Esophagus muscularis mucosa (tissue), 4 donors: ENCODE data around the gene HNRNPA1.
"Not testable (repeated sequence)": the region's sequence is repeated elsewhere in the genome, so short reads cannot be mapped to it uniquely, and the experiment has no call there.

Source experiments
- CTCF ChIP-seq, 3 experiments: fragments of 200-600 bp in 2 of 3; fragments of 450-650 bp in 1 of 3; sonication (generic) in 2 of 3; IDR thresholded peaks; one replicate each; pipeline ENCODE4 v1.5.1; 2017 to 2019; ENCODE audit warnings: antibody characterized with exemption in 3 of 3, mild to moderate bottlenecking in 2 of 3, moderate library complexity in 1 of 3
- EP300 ChIP-seq: sonication (generic); formaldehyde crosslinking; IDR thresholded peaks from one replicate; pipeline ENCODE4 v1.6.1; 2017; ENCODE audit warnings: antibody characterized with exemption
- POLR2A ChIP-seq: fragments of 450-650 bp; IDR thresholded peaks from one replicate; pipeline ENCODE4 v1.6.1; 2017; ENCODE audit warnings: antibody characterized with exemption, moderate library complexity, mild to moderate bottlenecking, low read depth
- POLR2AphosphoS5 ChIP-seq, 2 donors: sonication (generic); formaldehyde crosslinking; IDR thresholded peaks; one replicate each; pipeline ENCODE4 v1.6.1; 2017; ENCODE audit warnings: antibody characterized with exemption in 2 of 2

- TF ChIP-seq CTCF (IDR thresholded peaks at IDR 0.05); POLR2A; EP300; POLR2AphosphoS5 (IDR thresholded peaks at IDR 0.05): not testable (repeated sequence)
These were observed 724 bp downstream of the HNRNPA1 start for GRCh38 chr12:54281261-54281638.
